Body of pancreas (tissue), 4 donors: ENCODE measurements around the gene HACD2.

Experiments used
- POLR2A ChIP-seq, 3 donors: fragments of 450-650 bp; IDR thresholded peaks; one replicate each; pipeline ENCODE4 v1.6.1; 2016; ENCODE audit warnings: antibody characterized with exemption in 3 of 3, mild to moderate bottlenecking in 2 of 3
- TF ChIP-seq, protein P1 (sequence below), 7 experiments: fragments of 450-650 bp in 4 of 7; fragments of 200-600 bp in 3 of 7; sonication (generic) in 3 of 7; IDR thresholded peaks; one replicate each; pipeline ENCODE4 v1.5.1; 2016 to 2019; ENCODE audit warnings: antibody characterized with exemption in 7 of 7

DNA sequence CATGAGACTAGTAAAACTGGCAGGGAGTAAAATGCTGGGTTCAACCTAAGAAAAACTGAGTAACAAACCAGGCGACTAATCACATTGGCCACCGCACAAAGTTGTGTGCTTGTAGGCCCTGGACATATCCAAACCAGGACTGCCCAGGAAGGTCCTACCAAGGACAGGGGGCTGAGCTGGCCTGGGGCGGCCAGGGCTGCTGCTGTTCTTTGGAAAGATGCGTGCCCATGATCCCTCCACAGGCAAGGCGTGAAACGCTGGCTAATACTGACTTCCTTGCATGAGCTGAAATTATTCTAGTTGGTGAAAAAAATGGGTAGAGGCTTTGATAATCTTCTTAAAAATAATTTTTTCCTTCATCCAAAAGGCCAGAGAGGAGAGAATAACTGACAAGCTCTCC, 79.0 kb downstream of the HACD2 start:
- TF ChIP-seq, protein P1, sequence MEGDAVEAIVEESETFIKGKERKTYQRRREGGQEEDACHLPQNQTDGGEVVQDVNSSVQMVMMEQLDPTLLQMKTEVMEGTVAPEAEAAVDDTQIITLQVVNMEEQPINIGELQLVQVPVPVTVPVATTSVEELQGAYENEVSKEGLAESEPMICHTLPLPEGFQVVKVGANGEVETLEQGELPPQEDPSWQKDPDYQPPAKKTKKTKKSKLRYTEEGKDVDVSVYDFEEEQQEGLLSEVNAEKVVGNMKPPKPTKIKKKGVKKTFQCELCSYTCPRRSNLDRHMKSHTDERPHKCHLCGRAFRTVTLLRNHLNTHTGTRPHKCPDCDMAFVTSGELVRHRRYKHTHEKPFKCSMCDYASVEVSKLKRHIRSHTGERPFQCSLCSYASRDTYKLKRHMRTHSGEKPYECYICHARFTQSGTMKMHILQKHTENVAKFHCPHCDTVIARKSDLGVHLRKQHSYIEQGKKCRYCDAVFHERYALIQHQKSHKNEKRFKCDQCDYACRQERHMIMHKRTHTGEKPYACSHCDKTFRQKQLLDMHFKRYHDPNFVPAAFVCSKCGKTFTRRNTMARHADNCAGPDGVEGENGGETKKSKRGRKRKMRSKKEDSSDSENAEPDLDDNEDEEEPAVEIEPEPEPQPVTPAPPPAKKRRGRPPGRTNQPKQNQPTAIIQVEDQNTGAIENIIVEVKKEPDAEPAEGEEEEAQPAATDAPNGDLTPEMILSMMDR (IDR thresholded peaks at IDR 0.05), result no peak
- TF ChIP-seq POLR2A (IDR thresholded peaks at IDR 0.05), result no peak
